GM18867 (cell line): ENCODE results near the gene ZNF780B.

Experiments
- ATAC-seq: cut with Tn5 transposase; IDR thresholded peaks from one replicate; pipeline ENCODE4 v1.9.1; 2021; ENCODE audit warnings: mild to moderate bottlenecking, moderate library complexity; ENCODE audit not compliant: unreplicated experiment

The ZNF780B gene

DNA sequence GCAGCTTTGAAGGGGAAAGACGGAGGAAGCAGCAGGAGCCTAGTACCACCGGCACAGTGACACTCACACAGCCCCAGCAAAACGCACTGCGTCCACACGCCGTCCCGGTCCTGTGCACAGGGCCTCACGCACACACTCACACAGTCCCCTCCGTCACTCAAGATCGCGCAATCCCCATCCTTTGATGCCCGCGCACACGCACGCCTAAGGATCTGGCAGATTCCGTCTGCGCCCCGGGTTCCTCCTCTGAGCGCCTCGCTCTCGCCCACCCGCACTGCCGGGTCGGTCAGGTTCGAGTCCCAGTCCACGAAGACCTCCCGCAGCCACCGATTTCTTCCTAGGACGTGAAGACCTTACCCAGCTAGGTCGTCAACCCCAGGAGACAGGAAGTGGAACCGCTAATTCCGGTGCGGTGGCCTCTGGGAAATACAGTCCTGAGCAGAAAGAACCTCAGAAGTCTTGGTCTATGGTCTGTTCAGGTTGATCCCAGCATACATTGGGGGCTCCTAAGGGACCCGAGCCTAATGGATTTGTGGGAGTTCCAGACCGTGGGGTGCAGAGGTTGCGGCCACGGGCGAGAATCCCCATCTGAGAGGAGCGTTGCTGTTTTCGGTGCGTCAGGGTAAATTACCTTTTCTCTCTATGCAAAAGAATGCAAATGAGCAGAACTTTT, at the start of gene ZNF780B:
Gene ZNF780B (minus strand): TSS at position 400 of the 673 bp plus-strand sequence. CDS start 5,899 bp downstream, outside the sequence.
- peak; percentile 71 for ATAC-seq

DNA sequence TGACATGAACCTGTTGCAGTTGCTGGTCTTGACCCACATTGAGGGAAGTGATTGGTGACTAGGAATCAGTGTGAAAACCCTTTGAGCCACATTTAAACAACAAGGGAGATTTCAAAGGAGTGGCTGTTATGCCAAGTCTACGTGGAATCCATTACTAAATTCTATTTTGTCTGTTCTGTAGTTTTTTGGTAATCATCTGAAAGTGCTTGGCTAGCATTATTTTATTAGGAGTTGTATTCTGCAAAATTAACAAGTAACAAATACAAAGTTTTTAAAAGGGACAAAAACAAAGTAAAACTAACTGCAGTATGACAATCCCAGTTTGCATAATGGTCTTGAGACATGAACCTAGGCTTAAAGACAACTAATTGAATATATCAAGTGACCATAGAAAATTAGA, 48.7 kb upstream of the ZNF780B start:
- ATAC-seq, result no peak

DNA sequence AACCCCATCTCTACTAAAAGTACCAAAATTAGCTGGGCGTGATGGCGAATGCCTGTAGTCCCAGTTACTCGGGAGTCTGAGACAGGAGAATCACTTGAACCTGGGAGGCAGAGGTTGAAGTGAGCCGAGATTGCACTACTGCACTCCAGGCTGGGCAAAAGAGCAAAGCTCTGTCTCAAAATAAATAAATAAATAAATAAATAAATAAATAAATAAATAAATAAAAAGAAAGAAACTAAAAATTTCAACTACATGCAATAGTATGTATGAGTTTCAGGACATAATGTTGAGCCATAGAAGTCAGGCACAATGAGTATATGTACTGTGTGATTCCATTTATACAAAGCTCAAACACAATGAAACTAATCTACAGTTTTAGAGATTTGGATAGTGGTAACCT, 47.6 kb upstream of the ZNF780B start:
- no peak for ATAC-seq

GRCh38 chr19:40101813-40102212, 45.8 kb upstream of the ZNF780B start:
- ATAC-seq, result no peak

DNA sequence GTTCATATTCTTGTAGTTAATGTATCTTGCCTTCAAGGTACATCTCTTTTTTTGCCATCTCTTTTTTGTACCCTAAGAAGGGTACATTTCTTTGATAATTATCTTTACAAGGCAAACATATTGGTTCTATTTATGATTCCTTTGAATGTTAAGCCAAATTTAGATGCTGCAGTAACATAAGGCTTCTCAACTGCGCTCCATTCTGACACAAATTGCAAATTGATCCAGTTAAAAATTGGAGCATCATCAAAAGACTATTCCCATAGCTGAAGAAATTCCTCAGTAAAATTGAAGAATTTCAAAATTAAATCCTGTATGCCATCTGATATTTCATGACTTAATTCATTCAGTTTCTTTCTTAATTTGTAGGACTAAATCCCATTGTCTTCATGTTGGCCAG, 37.4 kb upstream of the ZNF780B start:
- no peak for ATAC-seq

GRCh38 chr19:40091205-40092129, 35.4 kb upstream of the ZNF780B start:
- no peak for ATAC-seq

DNA sequence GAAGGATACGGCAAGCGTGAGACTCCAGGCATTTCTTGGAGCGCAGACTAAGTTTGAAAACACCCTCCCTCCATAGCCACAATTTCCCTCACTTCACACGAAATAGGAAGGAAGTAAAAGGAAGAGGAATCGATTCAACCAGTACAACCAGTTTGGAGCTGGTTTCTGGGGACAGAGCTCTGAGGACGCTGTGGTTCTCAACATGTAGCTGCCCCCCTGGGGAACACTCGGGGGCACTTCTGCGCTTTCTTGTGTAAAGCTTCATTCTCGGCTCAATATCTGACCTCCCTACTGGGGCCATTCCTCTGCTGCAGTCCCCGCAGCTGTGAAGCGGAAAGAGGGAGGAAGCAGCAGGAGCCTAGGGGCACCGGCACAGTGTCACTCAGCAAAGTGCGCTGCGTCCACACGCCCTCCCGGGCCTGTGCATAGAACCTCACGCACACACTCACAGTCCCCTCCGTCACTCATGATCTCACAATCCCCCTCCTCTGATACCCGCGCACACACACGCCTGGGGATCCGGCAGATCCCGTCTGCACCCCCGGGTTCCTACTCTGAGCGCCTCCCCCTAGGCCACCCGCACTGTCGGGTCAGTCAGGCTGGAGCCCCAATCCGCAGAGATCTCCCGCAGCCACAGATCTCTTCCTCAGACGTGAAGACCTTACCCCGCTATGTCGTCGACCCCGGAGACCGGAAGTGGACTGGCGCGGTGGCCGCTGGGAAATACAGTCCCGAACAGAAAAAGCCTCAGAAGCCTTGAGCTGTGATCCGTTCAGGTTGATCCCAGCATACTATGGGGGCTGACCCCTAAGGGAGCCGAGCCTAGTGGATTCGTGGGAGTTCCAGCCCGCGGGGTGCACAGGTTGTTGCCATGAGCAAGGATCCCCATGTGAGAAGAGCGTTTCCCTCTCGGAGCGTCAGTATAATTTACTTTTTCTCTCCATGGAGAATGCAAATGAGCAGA, 34.5 kb upstream of the ZNF780B start, which contains the start of gene ZNF780A:
Gene ZNF780A (minus strand): TSS at position 703 of the 964 bp plus-strand sequence. CDS start 6,190 bp downstream, outside the sequence.
- peak; percentile 70 for ATAC-seq

DNA sequence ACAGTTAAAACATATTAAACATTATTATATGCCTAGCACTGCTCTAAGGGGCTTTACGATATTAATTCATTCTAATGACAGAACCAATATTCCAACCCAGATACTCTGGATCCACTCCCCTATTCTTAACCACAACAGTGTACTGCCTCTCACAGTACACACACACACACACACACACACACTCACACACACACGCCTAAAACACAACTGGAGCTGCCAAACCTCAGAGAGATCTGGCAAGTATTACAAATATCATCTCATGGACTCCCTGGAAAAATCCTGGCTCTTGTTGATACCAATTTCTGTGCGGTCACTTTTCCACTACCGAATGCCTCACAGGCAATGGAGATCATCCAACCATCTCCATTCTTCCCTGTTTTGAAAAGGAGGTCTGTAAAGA, 33.4 kb upstream of the ZNF780B start:
- no peak for ATAC-seq

DNA sequence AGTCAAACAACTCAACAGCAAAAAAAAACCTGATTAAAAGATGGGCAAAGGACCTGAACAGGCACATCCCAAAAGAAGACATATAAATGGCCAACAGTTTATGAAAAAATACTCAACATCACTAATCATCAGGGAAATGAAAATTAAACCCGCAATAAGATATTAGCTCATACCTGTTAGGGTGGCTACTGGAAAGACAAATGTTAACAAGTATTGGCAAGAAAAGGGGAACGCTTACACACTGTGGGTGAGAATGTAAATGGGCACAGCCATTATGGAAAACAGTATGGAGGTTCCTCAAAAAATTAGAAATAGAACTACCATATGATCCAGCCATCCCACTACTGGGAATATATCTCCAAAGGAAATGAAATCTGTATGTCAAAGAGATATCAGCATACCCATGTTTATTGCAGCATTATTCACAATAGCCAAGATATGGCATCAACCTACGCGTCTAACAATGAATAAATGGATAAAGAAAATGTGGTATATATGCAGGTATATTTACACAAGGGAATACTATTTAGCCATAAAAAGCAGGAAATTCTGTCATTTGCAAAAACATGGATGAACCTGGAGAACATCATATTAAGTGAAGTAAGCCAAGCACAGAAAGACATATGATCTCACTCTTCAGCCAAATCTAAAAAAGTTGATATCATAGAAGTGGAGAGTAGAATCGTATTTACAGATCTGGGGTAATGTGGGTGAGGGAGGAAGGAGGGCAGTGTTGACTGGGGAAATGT, 32.4 kb upstream of the ZNF780B start:
- ATAC-seq, result no peak

DNA sequence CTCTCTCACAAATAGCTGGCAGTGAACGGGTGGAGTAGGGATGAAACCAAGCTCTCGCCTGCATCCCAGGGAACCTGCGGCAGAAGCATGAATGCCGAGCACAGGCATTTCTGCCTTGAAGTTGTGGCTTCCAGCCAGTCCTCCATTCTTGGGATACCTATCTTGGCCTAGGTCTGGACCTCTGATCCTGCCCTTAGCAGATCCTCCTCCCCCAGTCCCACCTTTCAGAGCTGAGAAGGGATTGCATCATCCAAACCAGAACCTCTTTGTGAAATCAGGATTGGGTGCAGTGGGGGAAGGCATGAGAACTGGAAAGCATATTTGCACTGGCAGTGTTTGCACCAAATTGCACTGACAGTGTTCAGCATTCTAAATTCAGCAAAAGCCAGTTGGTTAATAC, 28.9 kb upstream of the ZNF780B start:
- no peak for ATAC-seq

DNA sequence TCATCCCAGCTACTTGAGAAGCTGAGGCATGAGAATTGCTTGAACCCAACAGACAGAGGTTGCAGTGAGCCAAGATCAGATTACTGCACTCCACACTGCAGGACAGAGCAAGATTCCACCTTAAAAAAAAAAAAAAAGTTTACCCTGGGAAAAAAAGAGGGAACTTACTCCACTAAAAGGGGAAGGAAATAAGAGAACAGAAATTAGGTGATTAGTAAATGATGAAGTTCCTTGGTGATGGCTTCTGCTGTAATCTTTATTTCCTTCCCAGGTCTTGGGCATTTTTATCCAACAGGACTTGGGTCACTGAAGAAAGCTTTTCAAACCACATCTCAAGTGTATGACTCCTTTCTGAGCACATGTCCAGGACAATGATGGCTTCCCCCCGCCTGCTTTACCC, 25.4 kb upstream of the ZNF780B start:
- ATAC-seq, result no peak

DNA sequence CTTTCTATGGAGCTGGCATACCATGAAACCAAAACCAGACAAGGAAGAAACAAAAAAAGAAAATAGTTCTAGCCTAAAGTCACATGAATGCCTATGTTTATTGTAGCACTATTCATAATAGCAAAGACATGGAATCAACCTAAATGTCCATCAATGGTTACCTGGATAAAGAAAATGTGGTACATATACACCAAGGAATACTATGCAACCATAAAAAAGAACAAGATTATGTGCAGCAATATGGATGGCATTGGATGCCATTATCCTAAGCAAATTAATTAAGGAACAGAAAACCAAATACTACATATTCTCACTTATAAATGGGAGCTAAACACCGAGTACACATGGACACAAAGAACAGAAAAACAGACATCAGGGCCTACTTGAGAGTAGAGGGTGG, 24.3 kb upstream of the ZNF780B start:
- no peak for ATAC-seq

DNA sequence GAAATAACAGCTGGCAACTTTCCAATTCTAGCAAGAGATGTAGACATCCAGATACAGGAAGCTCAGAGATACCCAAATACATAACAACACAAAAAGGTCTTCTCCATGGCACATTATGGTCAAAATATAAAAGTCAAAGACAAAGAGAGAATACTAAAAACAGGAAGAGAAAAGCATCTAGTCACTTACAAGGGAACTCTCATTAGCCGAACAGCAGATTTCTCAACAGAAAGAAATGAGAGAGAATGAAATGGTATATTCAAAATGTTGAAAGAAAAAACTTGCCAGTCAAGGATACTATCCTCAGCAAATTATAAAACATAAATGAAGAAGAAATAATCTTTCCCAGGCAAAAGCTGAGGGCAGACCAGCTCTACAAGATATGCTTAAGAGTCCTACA, 22.3 kb upstream of the ZNF780B start:
- no peak for ATAC-seq

DNA sequence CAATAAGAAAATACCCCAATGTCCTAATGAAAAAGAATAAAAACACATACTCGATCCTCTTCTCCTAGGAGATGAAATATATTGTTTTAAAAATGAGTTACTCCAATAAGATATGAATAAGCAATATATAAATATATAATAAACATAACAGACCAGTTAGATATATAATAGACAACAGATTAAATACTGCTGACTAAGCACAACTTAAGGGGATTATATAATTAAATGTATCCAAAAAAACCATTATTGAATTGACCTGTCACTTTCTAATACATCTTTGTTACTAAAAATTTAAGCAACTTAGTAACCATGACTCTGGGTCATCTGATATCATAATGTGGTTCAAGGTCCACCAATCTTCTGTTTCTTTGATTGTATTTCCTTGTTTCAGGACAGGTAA, 14.0 kb upstream of the ZNF780B start:
- ATAC-seq, result no peak

DNA sequence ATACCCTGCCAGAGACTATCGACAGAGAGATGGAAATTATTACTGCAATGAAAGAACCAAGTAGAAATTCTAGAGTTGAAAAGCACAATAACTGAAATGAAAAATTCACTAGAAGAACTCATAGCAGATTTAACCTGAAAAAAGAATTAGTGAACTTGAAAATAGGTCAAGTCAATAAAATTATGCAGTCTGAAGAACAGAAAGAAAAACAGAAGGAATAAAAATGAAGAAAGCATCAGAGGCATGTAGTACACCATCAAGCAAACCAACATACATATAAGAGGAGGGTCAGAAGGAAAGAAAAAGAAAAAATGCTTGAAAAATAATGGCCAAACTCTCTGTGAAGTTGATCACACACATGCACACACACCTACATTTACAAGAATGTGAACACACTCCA, 3.6 kb upstream of the ZNF780B start:
- no peak for ATAC-seq

DNA sequence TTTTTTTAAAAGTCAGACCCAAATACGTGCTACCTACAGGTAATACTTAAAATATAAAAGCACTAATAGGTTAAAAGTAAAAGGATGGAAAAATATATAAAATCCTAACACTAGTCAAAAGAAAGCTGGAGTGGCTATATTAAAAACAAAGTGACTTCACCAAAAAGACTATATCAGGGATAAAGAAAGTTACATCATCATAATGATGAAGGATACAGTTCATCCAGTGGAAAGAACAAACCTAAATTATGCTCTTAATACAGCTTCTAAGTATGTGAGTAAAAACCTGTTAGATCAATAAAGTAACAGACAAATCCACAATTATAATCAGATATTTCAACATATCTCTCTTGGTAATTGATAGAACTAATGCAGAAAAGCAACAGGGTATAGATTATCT, 1.1 kb upstream of the ZNF780B start:
- no peak for ATAC-seq

DNA sequence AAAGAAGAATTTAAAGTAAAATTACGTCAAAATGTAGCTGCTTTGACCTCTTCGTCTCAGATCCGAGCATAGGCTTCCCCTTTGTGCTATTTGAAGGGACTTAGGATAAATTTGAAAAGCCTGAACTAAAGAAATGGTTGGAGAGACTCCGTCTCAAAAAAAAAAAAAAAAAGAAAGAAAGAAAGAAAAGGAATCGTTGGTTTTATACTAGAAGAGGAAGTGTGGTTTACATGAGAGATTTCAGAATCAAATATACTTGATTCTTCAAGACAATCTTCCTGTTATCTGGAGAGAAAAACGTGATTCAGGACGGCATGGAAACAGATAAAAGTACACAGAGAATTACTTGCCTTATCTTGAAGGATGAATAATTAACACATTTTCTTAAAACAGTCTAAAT, 474 bp upstream of the ZNF780B start:
- ATAC-seq, result no peak

- no peak for ATAC-seq
Measured at GRCh38 chr19:40055049-40055448, 982 bp downstream of the ZNF780B start.

DNA sequence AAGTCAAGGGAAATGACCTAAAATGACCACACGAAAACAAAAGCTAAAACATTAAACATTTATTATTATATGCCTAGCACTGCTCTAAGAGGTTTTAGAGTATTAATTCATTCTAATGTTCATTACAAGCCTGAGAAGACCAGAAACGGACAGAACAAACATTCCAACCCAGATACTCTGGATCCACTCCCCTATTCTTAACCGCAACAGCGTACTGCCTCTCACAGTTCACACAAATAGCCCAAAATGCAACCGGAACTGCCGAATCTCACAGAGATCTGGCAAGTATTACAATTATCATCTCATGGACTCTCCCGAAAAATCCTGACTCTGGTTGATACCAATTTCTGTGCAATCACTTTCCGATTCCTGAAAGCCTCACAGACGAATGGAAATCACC, 1.4 kb downstream of the ZNF780B start:
- ATAC-seq, result no peak

- ATAC-seq, result no peak
Measured at GRCh38 chr19:40053491-40053890, 2.5 kb downstream of the ZNF780B start.
